Choroid plexus epithelial cell (primary cell): Measurements from ENCODE around the gene P2RY6.
"Not testable (repeated sequence)": the region's sequence is repeated elsewhere in the genome, so short reads cannot be mapped to it uniquely, and the experiment has no call there.

Experiments
- DNase-seq: peaks from one replicate; pipeline ENCODE4 v3.0.0-alpha.2; 2010; ENCODE audit warnings: low read depth
- H3K4me3 ChIP-seq: 2 replicates; pipeline ENCODE4 v1.5.1; 2011; ENCODE audit warnings: low read depth, mild to moderate bottlenecking, control low read depth, low read length, moderate library complexity
- CTCF ChIP-seq: conservative IDR thresholded peaks from 2 replicates; pipeline ENCODE4 v1.5.1; 2011; ENCODE audit warnings: low read depth, mild to moderate bottlenecking, control low read depth, inconsistent platforms, low read length, moderate library complexity

Gene P2RY6

GRCh38 chr11:73228268-73229134 lies 43.6 kb upstream of the P2RY6 start:
- H3K4me3 ChIP-seq: no peak overlapping the region
- no peak for DNase-seq
- no peak for TF ChIP-seq CTCF

- no peak for TF ChIP-seq CTCF
- no peak overlapping the region for H3K4me3 ChIP-seq
- DNase-seq: no peak
Observed at GRCh38 chr11:73229321-73229895, 42.7 kb upstream of the P2RY6 start.

GRCh38 chr11:73229896-73230875 lies 42.0 kb upstream of the P2RY6 start:
- no peak for TF ChIP-seq CTCF
- no peak overlapping the region for H3K4me3 ChIP-seq
- no peak for DNase-seq

GRCh38 chr11:73230931-73231330 lies 41.2 kb upstream of the P2RY6 start:
- H3K4me3 ChIP-seq: no peak overlapping the region
- TF ChIP-seq CTCF: no peak
- DNase-seq: no peak

GRCh38 chr11:73232487-73232886 lies 39.7 kb upstream of the P2RY6 start:
- not testable (repeated sequence) for H3K4me3 ChIP-seq, DNase-seq

- no peak overlapping the region for H3K4me3 ChIP-seq
- no peak for DNase-seq
- TF ChIP-seq CTCF: no peak
Observed at GRCh38 chr11:73233211-73233610, 38.9 kb upstream of the P2RY6 start.
